HepG2 (cell line): ENCODE data around the gene TCEANC. TPM values are rescaled to one million over a fixed set of nuclear protein-coding genes. Genes with fewer than 3 reads are reported as not detected.

ENCODE experiments used
- ATAC-seq: fragments of 200-7000 bp; cut with Tn5 transposase; 3 replicates; pipeline ENCODE4 v1.9.1; 2020; ENCODE audit warnings: mild to moderate bottlenecking, moderate library complexity
- BruUV-seq: library from RNA; stranded (reverse); fragments of 400-500 nt; replicated peaks from 2 replicates; lab custom pipeline; 2021; lab: Mats Ljungman, UMichigan
- CTCF ChIA-PET: fragments of 300-600 bp; formaldehyde crosslinking; extraction: SDS; loops from one replicate; lab custom pipeline; 2021; ENCODE audit warnings: low total read pairs, inconsistent platforms, low intra/inter-chr PET ratio; lab: Yijun Ruan, JAX
- POLR2A ChIA-PET: fragments of 350-600 bp; sonication (Branson Sonifier 250); formaldehyde crosslinking; loops from one replicate; lab custom pipeline; 2020; ENCODE audit warnings: antibody characterized with exemption, inconsistent platforms; lab: Yijun Ruan, JAX
- DNase-seq: peaks from one replicate; pipeline ENCODE4 v3.0.0-alpha.2; 2015; ENCODE audit warnings: low spot score
- FAIRE-seq: peaks from 3 replicates; lab custom pipeline; 2011; peaks lifted over from hg19 to GRCh38; lab: Jason Lieb, UNC
- H2AFZ ChIP-seq: one replicate; pipeline ENCODE4 v1.6.1; 2011; ENCODE audit warnings: low read length, inconsistent platforms
- H3K27ac ChIP-seq: fragments of 300-600 bp; 3 replicates; pipeline ENCODE4 v1.8.0; 2011; ENCODE audit warnings: mixed run types, mild to moderate bottlenecking, mixed read lengths, low read length, inconsistent platforms; ENCODE audit not compliant: insufficient read depth; ENCODE audit errors: extremely low read length
- H3K27me3 ChIP-seq, 2 experiments: fragments of 200-600 bp in 1 of 2; 2 replicates in 1 of 2; 3 replicates in 1 of 2; pipeline versions ENCODE4 v1.6.0 to v1.8.0; 2011; ENCODE audit warnings: low read length in 2 of 2, mild to moderate bottlenecking in 2 of 2, moderate library complexity in 2 of 2, inconsistent platforms in 1 of 2; ENCODE audit not compliant: insufficient read depth in 2 of 2, control insufficient read depth in 1 of 2
- H3K36me3 ChIP-seq, 2 experiments: fragments of 200-600 bp in 1 of 2; replicated peaks in 1 of 2; 2 replicates in 1 of 2; 3 replicates in 1 of 2; pipeline versions ENCODE4 v1.5.1 to v1.8.0; 2011; ENCODE audit warnings: low read length in 2 of 2, inconsistent platforms in 1 of 2; ENCODE audit not compliant: insufficient read depth in 2 of 2, control insufficient read depth in 1 of 2
- H3K4me1 ChIP-seq: 2 replicates; pipeline ENCODE4 v1.5.1; 2012; ENCODE audit warnings: low read length, inconsistent platforms; ENCODE audit not compliant: insufficient read depth
- H3K4me2 ChIP-seq: 2 replicates; pipeline ENCODE4 v1.6.0; 2011; ENCODE audit warnings: low read depth, low read length, inconsistent platforms
- H3K4me3 ChIP-seq, 3 experiments: fragments of 200-600 bp in 1 of 3; sonication (generic), shearing (Covaris generic) in 1 of 3; replicated peaks in 1 of 3; 2 replicates each; pipeline ENCODE4 v1.5.1; 2011 to 2016; ENCODE audit warnings: low read length in 3 of 3, inconsistent platforms in 2 of 3, low read depth in 2 of 3, mild to moderate bottlenecking in 2 of 3, control low read depth in 1 of 3, mixed read lengths in 1 of 3; ENCODE audit not compliant: insufficient read depth in 1 of 3
- H3K79me2 ChIP-seq: one replicate; pipeline ENCODE4 v1.6.1; 2011; ENCODE audit warnings: low read length, inconsistent platforms; ENCODE audit not compliant: insufficient read depth
- H3K9ac ChIP-seq: 2 replicates; pipeline ENCODE4 v1.6.0; 2011; ENCODE audit warnings: mild to moderate bottlenecking, low read depth, low read length, inconsistent platforms; ENCODE audit not compliant: insufficient read depth
- H3K9me3 ChIP-seq: 2 replicates; pipeline ENCODE4 v1.5.1; 2012; ENCODE audit warnings: mild to moderate bottlenecking, low read length
- H4K20me1 ChIP-seq: 2 replicates; pipeline ENCODE4 v1.6.0; 2011; ENCODE audit warnings: inconsistent platforms, mild to moderate bottlenecking, low read length, moderate library complexity; ENCODE audit not compliant: insufficient read depth
- CEBPB ChIP-seq: IDR thresholded peaks from 2 replicates; pipeline ENCODE4 v1.6.1; 2011; ENCODE audit warnings: low read depth, low read length, improper control_type of control experiment, borderline replicate concordance
- CEBPG ChIP-seq: IDR thresholded peaks from 2 replicates; pipeline ENCODE4 v1.6.1; 2016
- GATAD1 ChIP-seq: IDR thresholded peaks from 2 replicates; pipeline ENCODE4 v1.6.1; 2016; ENCODE audit warnings: missing genetic modification reagents, missing compliant biosample characterization
- GATAD2A ChIP-seq: IDR thresholded peaks from 2 replicates; pipeline ENCODE4 v1.6.1; 2016
- IRF9 ChIP-seq: sonication (generic); formaldehyde crosslinking; IDR thresholded peaks from 2 replicates; pipeline ENCODE4 v1.8.0; 2022; ENCODE audit warnings: missing genetic modification reagents, mild to moderate bottlenecking, borderline replicate concordance
- KDM1A ChIP-seq: IDR thresholded peaks from 2 replicates; pipeline ENCODE4 v1.6.1; 2016; ENCODE audit warnings: missing compliant biosample characterization
- KLF12 ChIP-seq: sonication (generic); formaldehyde crosslinking; IDR thresholded peaks from 2 replicates; pipeline ENCODE4 v1.4.0; 2020; ENCODE audit warnings: missing genetic modification reagents, borderline replicate concordance
- MED1 ChIP-seq: sonication (generic); formaldehyde crosslinking; IDR thresholded peaks from 2 replicates; pipeline ENCODE4 v1.4.0; 2020; ENCODE audit warnings: missing genetic modification reagents
- SMAD3 ChIP-seq: sonication (generic); formaldehyde crosslinking; IDR thresholded peaks from 2 replicates; pipeline ENCODE4 v1.4.0; 2020; ENCODE audit warnings: missing genetic modification reagents
- ZMYM2 ChIP-seq: sonication (generic); formaldehyde crosslinking; IDR thresholded peaks from 2 replicates; pipeline ENCODE4 v1.8.0; 2022; ENCODE audit warnings: mild to moderate bottlenecking, missing genetic modification reagents
- ZNF570 ChIP-seq: sonication (generic); formaldehyde crosslinking; IDR thresholded peaks from 2 replicates; pipeline ENCODE4 v1.4.0; 2020; ENCODE audit warnings: mild to moderate bottlenecking, missing genetic modification reagents, borderline replicate concordance
- ZNF782 ChIP-seq: sonication (generic); formaldehyde crosslinking; IDR thresholded peaks from 2 replicates; pipeline ENCODE4 v1.4.0; 2020; ENCODE audit warnings: missing genetic modification reagents, mild to moderate bottlenecking, borderline replicate concordance
- ZNF891 ChIP-seq: sonication (generic); formaldehyde crosslinking; IDR thresholded peaks from 2 replicates; pipeline ENCODE4 v1.5.0; 2020; ENCODE audit warnings: mild to moderate bottlenecking, missing genetic modification reagents
- ZSCAN31 ChIP-seq: sonication (generic); formaldehyde crosslinking; IDR thresholded peaks from 2 replicates; pipeline ENCODE4 v1.5.0; 2020; ENCODE audit warnings: low read depth, mild to moderate bottlenecking, missing genetic modification reagents
- WGBS: methylation state at CpG from one replicate; pipeline ENCODE4 v1.1.6; 2017; ENCODE audit warnings: low lambda C conversion rate; 5-methylcytosine and 5-hydroxymethylcytosine counted together
- in situ Hi-C: cut with HindIII; loops from 2 replicates; pipeline ENCODE4 v1.10.0; 2017; ENCODE audit warnings: low pct_unique_long_range_greater_than_20kb; ENCODE audit not compliant: extremely low pct_ligation_motif_present
- intact Hi-C: fragments of 100-400 bp; cut with micrococcal nuclease; formaldehyde crosslinking; loops from one replicate; pipeline ENCODE4 v1.10.0; 2022; ENCODE audit not compliant: unreplicated experiment
- polyA plus RNA-seq, 8 experiments: library from polyadenylated mRNA; depleted of rRNA in 3 of 8; stranded (reverse) in 7 of 8; unstranded in 1 of 8; fragments of >200 nt; fragmentation: Illumina TruSeq in 4 of 8; extraction: Trizol in 4 of 8; gene quantifications; 2 replicates each; pipeline versions ENCODE4 v1.2.1 to v1.2.3, GENCODE V29; 2011 to 2016; ENCODE audit warnings: low read depth in 4 of 8, missing spikeins in 1 of 8, mixed read lengths in 1 of 8; ENCODE audit not compliant: insufficient read depth in 1 of 8
- total RNA-seq, 5 experiments: library from RNA; depleted of rRNA; stranded (reverse); fragments of >200 nt; fragmentation: Illumina TruSeq; extraction: Trizol; gene quantifications; 2 replicates each; pipeline ENCODE4 v1.2.3, GENCODE V29; 2016; ENCODE audit warnings: low read depth in 1 of 5
- TF ChIP-seq, protein P1 (sequence below): sonication (generic); formaldehyde crosslinking; IDR thresholded peaks from 2 replicates; pipeline ENCODE4 v1.5.0; 2020; ENCODE audit warnings: mild to moderate bottlenecking, missing genetic modification reagents
- TF ChIP-seq, protein P2 (sequence below): sonication (generic); formaldehyde crosslinking; IDR thresholded peaks from 2 replicates; pipeline ENCODE4 v1.4.0; 2020; ENCODE audit warnings: mild to moderate bottlenecking, missing genetic modification reagents

Gene TCEANC
- total and polyA plus RNA-seq, 2 of the 13 experiments (the other 11 are each of a cell fraction or from before 2014, with no cell fraction given): 0.51 to 0.97 TPM

- in situ Hi-C loops (no loop called here), intact Hi-C loops (loop anchor here (1.0 to 2.0 kb wide), 3 partner anchors 30 to 373 kb away; partner anchors contain the start of gene RAB9A)
- Histone ChIP-seq H3K4me2 (peak overlapping the region; percentile 45), H3K36me3 (no peaks in the 10 kb centered on the region), H3K9ac (no peak overlapping the region), H3K4me3 (peak overlapping the region in 1 of 3 experiments; percentile 21; a peak in 1 of 6 replicates), H3K4me1 (peaks cover 10% of the 10 kb centered on the region), H4K20me1 (no peaks in the 10 kb centered on the region), H3K79me2 (no peaks in the 10 kb centered on the region), H3K27me3 (no peaks in the 10 kb centered on the region), H2AFZ (no peak overlapping the region), H3K9me3 (no peaks in the 10 kb centered on the region), H3K27ac (no peak overlapping the region)
- FAIRE-seq (no peak), ATAC-seq (peak; percentile 48; the same call in 2 of the 3 replicates), DNase-seq (peak; percentile 8)
- ChIA-PET CTCF (interaction anchor here (1.5 to 1.6 kb wide), 2 partner anchors 89 to 92 kb away, joined by 3 to 8 read pairs; no protein-coding TSS in a partner anchor), POLR2A (no interaction called here)
- TF ChIP-seq CEBPG (CRISPR knock-in tag) (peak; percentile 76), GATAD2A (CRISPR knock-in tag) (0 out of 2 replicates have a peak, but pooled peaks have one; percentile 35), SMAD3 (CRISPR knock-in tag) (no peak), CEBPB (peak; percentile 77)
- no TSS peak for BruUV-seq
- WGBS: 19% methylated on average over 6 of the region's 6 CpGs
These were observed 6.1 kb downstream of the TCEANC start for GRCh38 chrX:13659063-13659462.

DNA sequence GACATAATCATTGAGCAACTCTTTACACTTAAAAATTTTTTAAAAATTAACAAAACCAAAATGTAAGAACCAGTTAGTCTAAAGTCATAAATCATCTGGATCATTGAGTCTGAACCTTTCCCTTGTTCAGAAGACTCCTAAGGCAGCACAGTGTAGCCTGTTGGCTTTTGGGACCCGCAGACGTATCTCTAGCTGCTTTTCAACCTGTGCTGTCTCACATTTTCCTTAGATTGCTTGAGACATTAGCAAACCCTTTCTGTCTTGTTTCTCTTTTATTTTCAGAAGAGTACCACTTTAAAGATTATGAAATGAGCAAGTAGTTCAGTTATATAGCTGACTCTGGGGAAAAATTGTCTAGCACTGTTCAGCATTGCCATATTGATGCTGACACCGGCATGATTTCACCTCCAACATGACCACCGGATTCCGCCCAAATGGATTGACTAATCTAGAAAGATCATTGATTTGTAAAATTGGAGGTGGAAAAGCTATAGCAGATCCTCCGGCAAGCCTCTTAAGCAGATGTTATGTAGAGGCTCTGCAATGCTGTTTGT is 8.9 kb downstream of the TCEANC start:
- DNase-seq (no peak), FAIRE-seq (no peak), ATAC-seq (no peak)
- ChIA-PET POLR2A (no interaction called here), CTCF (no interaction called here)
- no peaks in the 10 kb centered on the region for H3K79me2 ChIP-seq
- BruUV-seq: no TSS peak
- no peaks in the 10 kb centered on the region for H4K20me1 ChIP-seq
- no peak overlapping the region for H3K27ac ChIP-seq
- in situ Hi-C loops: no loop called here
- peaks cover 5% of the 10 kb centered on the region for H3K4me1 ChIP-seq
- 97% methylated on average over 6 of the region's 6 CpGs for WGBS
- no peak overlapping the region for H3K4me3 ChIP-seq
- no peak overlapping the region for H3K4me2 ChIP-seq
- no peak overlapping the region for H2AFZ ChIP-seq
- H3K36me3 ChIP-seq: no peaks in the 10 kb centered on the region
- intact Hi-C loops: no loop called here
- H3K9me3 ChIP-seq: no peaks in the 10 kb centered on the region
- H3K9ac ChIP-seq: no peak overlapping the region
- H3K27me3 ChIP-seq: no peaks in the 10 kb centered on the region
- TF ChIP-seq ZMYM2 (CRISPR knock-in tag): no peak
- no peak for TF ChIP-seq KDM1A (CRISPR knock-in tag)
- no peak for TF ChIP-seq ZNF570 (CRISPR knock-in tag)
- TF ChIP-seq, protein P1, sequence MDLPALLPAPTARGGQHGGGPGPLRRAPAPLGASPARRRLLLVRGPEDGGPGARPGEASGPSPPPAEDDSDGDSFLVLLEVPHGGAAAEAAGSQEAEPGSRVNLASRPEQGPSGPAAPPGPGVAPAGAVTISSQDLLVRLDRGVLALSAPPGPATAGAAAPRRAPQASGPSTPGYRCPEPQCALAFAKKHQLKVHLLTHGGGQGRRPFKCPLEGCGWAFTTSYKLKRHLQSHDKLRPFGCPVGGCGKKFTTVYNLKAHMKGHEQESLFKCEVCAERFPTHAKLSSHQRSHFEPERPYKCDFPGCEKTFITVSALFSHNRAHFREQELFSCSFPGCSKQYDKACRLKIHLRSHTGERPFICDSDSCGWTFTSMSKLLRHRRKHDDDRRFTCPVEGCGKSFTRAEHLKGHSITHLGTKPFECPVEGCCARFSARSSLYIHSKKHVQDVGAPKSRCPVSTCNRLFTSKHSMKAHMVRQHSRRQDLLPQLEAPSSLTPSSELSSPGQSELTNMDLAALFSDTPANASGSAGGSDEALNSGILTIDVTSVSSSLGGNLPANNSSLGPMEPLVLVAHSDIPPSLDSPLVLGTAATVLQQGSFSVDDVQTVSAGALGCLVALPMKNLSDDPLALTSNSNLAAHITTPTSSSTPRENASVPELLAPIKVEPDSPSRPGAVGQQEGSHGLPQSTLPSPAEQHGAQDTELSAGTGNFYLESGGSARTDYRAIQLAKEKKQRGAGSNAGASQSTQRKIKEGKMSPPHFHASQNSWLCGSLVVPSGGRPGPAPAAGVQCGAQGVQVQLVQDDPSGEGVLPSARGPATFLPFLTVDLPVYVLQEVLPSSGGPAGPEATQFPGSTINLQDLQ (CRISPR knock-in tag): no peak
- no peak for TF ChIP-seq ZNF782 (CRISPR knock-in tag)
- TF ChIP-seq, protein P2, sequence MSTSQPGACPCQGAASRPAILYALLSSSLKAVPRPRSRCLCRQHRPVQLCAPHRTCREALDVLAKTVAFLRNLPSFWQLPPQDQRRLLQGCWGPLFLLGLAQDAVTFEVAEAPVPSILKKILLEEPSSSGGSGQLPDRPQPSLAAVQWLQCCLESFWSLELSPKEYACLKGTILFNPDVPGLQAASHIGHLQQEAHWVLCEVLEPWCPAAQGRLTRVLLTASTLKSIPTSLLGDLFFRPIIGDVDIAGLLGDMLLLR (CRISPR knock-in tag): no peak
- no peak for TF ChIP-seq ZNF891 (CRISPR knock-in tag)
- no peak for TF ChIP-seq IRF9 (CRISPR knock-in tag)
- no peak for TF ChIP-seq ZSCAN31 (CRISPR knock-in tag)
- no peak for TF ChIP-seq MED1
- no peak for TF ChIP-seq GATAD1 (CRISPR knock-in tag)
- TF ChIP-seq KLF12 (CRISPR knock-in tag): no peak
